Astrocyte of the cerebellum (primary cell): Measurements from ENCODE around the gene SERPINA1.

Experiments used
- DNase-seq: peaks from one replicate; pipeline ENCODE4 v3.0.0-alpha.2; 2011; ENCODE audit warnings: low read depth
- H3K4me3 ChIP-seq: 2 replicates; pipeline ENCODE4 v1.5.1; 2011; ENCODE audit warnings: mild to moderate bottlenecking, low read depth, low read length, moderate library complexity
- CTCF ChIP-seq: IDR thresholded peaks from 2 replicates; pipeline ENCODE4 v1.5.1; 2012; ENCODE audit warnings: low read length, low read depth, moderate library complexity, mild to moderate bottlenecking; ENCODE audit errors: missing control alignments
- in situ Hi-C: cut with HindIII; loops from 2 replicates; pipeline ENCODE4 v1.10.0; 2017; ENCODE audit warnings: low sequenced_read_pairs

The SERPINA1 gene

GRCh38 chr14:94394581-94395207 lies 6.3 kb upstream of the SERPINA1 start:
- TF ChIP-seq CTCF = no peak
- in situ Hi-C loops = no loop called here
- no peak overlapping the region for H3K4me3 ChIP-seq
- no peak for DNase-seq

- TF ChIP-seq CTCF = no peak
- H3K4me3 ChIP-seq = no peak overlapping the region
- in situ Hi-C loops = no loop called here
- DNase-seq = no peak
Observed at GRCh38 chr14:94394025-94394493, 5.7 kb upstream of the SERPINA1 start.

GRCh38 chr14:94393474-94393873 lies 5.1 kb upstream of the SERPINA1 start:
- no peak for DNase-seq
- in situ Hi-C loops = no loop called here
- no peak overlapping the region for H3K4me3 ChIP-seq
- TF ChIP-seq CTCF = no peak

- H3K4me3 ChIP-seq = no peak overlapping the region
- in situ Hi-C loops = no loop called here
- no peak for DNase-seq
- TF ChIP-seq CTCF = no peak
Observed at GRCh38 chr14:94392510-94392935, 4.1 kb upstream of the SERPINA1 start.

GRCh38 chr14:94391281-94391975 lies 3.0 kb upstream of the SERPINA1 start:
- TF ChIP-seq CTCF = no peak
- no peak for DNase-seq
- no peak overlapping the region for H3K4me3 ChIP-seq
- in situ Hi-C loops = no loop called here

GRCh38 chr14:94390372-94391086 lies 2.1 kb upstream of the SERPINA1 start:
- no peak for TF ChIP-seq CTCF
- H3K4me3 ChIP-seq = no peak overlapping the region
- in situ Hi-C loops = no loop called here
- DNase-seq = no peak
